DMS114 treated with DMSO at 0.1 percent for 48 hours (cell line): ENCODE results near the gene COQ8B.
A peak's percentile ranks its signal among the peaks of the same experiment; 100 is the strongest.

Source experiments
- DNase-seq: peaks from one replicate; lab custom pipeline; 2025; ENCODE audit not compliant: unreplicated experiment; lab: John Stamatoyannopoulos, UW

The COQ8B gene

GRCh38 chr19:40717880-40718773 is 1.4 kb upstream of the COQ8B start:
- no peak for DNase-seq

GRCh38 chr19:40717325-40717879 is 716 bp upstream of the COQ8B start:
- DNase-seq = no peak

DNA sequence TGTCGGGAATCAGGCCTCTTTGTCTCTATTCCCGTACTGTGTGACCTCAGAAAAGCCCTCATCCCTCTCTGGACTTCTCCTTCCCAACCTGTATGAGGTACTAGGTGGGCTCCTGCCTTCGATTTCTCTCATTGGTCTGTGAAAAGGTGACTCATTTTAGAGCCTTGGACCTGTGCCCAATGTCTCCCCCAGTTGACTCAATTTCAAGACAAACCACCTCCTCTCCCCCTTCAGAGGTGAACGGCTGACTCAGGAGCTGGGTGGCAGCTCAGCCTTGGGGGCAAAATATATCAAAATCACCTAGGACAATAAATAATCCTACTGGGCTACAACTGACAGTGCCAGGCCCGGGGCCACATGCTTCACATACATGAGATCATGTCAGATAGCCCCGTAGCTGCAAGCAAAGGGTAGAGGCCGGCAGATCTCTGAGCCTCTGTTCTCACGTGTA is 630 bp downstream of the COQ8B start:
- DNase-seq = no peak

- peak; percentile 94 for DNase-seq
Measured at GRCh38 chr19:40714441-40715299, 2.0 kb downstream of the COQ8B start.

DNA sequence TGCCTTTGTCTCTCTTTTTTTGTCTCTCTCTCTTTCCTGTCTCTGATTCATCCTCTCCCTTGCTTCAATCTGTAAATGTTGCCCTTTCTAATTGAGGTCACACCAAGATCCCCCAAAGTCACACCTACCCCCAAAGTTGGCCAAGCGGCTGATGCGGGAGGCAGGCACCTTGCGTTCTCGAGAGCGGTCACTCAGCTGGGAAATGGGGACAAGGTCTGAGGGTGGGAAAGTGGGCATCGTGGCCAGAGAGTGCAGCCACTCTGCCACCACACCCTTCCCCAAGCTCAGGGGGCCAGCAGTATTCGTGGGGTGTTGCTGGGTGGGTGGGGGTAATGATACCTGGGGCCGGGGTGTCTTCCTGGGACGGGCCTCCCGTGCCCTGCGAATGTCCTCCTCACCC is 2.7 kb downstream of the COQ8B start:
- DNase-seq = no peak

- DNase-seq = no peak
Measured at GRCh38 chr19:40709817-40710216, 6.9 kb downstream of the COQ8B start.

DNA sequence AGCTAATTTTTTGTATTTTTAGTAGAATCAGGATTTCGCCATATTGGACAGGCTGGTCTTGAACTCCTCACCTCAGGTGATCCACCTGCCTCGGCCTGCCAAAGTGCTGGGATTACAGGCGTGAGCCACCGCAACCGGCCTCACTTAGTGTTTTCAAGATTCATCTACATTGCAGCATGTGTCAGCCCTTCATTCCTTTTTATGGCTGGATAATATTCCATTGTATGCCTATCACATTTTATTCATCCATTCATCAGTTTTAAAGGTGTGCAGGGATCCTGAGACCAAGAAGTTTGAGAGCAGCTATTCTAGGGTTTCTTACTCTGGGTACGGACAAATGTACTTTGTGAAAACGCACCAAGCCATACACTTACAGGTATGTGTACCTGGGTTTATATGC is 9.1 kb downstream of the COQ8B start:
- no peak for DNase-seq

GRCh38 chr19:40705950-40706619 is 10.6 kb downstream of the COQ8B start:
- no peak for DNase-seq

- DNase-seq = no peak
Measured at GRCh38 chr19:40705362-40705651, 11.4 kb downstream of the COQ8B start.

GRCh38 chr19:40704491-40705361 is 12.0 kb downstream of the COQ8B start:
- no peak for DNase-seq

GRCh38 chr19:40703029-40703755 is 13.5 kb downstream of the COQ8B start:
- DNase-seq = no peak

GRCh38 chr19:40702337-40703012 is 14.2 kb downstream of the COQ8B start:
- DNase-seq = no peak

GRCh38 chr19:40701758-40702157 is 14.9 kb downstream of the COQ8B start:
- DNase-seq = no peak

- no peak for DNase-seq
Measured at GRCh38 chr19:40700083-40700482, 16.6 kb downstream of the COQ8B start.

- no peak for DNase-seq
Measured at GRCh38 chr19:40697007-40697406, 19.7 kb downstream of the COQ8B start.

DNA sequence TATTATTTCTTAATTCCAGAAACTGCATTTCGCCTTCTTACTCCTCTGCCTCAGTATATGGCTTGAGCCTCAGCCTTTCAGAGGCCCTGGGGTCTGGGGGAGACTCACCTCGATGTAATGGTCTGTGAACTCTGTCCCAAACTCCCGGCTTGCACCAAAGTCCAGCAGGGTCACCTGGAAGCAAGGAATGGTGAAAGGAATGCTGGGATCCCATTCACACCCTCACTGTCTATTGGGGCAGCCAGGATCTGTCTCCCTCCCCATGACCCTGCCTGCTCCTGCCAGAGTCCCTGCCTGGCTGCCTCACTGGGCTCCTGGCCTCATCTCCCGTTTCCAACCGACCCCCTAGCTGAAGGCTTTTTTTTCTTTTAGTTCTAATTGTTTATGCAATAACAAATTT is 20.8 kb downstream of the COQ8B start:
- no peak for DNase-seq

DNA sequence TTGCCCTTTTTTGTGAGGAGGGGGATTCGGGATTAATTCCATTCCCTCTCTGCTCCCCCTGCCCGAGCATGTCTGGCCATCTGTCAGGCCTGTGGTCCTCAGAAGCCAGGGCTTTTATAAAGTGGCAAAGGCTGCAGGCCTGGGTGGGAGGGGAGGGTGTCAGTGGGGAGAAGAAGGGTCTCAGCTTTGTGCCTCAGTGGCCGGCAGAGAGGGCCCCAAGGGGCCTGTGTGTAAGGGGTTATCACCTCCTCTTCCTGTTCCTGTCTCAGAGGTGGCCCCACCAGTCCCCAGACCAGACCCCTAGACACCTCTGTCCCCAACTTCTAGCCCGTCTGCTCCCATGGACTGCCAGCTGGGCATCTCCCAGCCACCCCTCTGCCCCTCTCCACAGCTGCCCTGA is 22.8 kb downstream of the COQ8B start:
- DNase-seq = no peak

DNA sequence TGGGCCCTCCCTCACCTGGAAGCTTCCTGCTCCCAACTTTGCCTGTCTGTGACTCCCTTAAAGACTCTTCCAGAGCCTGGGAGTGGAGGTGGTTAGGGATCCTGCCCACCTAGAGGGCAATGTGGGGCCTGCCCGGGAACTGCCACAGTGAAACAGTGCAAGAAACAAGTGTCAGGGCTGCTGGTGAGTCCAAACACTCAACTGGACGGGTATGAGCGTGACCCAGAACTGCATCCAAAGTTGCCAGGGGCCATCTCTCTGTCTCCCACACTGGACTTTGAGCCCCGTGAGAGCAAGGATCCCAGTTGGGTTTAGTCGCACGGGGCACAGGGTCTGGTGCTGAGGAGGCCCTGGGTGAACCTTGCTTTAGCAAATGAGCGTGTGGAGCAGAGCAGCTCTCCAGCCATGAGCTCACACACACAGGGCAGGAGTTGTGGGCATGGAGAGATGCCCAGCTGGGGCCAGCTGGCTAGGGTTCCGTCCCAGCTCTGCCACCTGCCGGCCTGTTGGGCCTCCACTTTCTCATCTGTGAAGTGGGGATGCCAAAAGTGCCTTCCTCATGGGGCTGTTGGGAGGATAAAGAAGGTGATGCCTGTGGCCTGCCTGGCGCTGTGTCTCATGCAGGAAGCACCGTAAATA is 23.4 kb downstream of the COQ8B start:
- DNase-seq = no peak

DNA sequence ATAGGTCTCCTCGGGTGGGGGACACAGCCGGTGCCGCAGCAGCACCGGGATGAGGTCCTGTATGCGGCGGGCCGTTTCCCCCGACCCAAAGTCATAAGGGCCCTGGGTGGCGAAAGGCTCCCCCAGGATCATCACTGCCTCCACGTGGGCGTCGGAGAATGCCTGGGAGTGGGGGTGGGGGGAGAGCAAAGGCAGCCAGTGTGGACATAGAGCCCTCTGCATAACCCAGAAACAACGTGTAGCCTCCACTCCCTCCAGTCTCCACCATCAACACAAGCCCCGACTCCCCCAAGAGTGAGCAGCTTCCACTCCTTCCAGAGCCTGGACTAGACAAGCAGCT is 24.5 kb downstream of the COQ8B start:
- DNase-seq = no peak
